Activated T-cell treated with anti-CD3 and anti-CD28 coated beads, Interleukin-2, amount 50 U/mL, for 24 hours (primary cell): ENCODE measurements around the gene BSPRY.

ENCODE experiments used
- DNase-seq: peaks from one replicate; pipeline ENCODE4 v3.0.0-alpha.2; 2020
- H3K27ac Mint-ChIP-seq: 2 replicates; pipeline ENCODE4 v1.8.0; 2020; ENCODE audit warnings: mild to moderate bottlenecking, mixed read lengths
- H3K27me3 Mint-ChIP-seq: 2 replicates; pipeline ENCODE4 v1.8.0; 2020; ENCODE audit warnings: mixed read lengths
- H3K36me3 Mint-ChIP-seq: 2 replicates; pipeline ENCODE4 v1.8.0; 2020; ENCODE audit warnings: low read depth, mixed read lengths
- H3K4me1 Mint-ChIP-seq: 2 replicates; pipeline ENCODE4 v1.8.0; 2020; ENCODE audit warnings: low read depth, mixed read lengths
- H3K4me3 Mint-ChIP-seq: 2 replicates; pipeline ENCODE4 v1.8.0; 2020; ENCODE audit warnings: mild to moderate bottlenecking, moderate library complexity, mixed read lengths
- H3K9me3 Mint-ChIP-seq: 2 replicates; pipeline ENCODE4 v1.8.0; 2020; ENCODE audit warnings: mixed read lengths

The BSPRY gene

GRCh38 chr9:113409883-113410206, 60.5 kb downstream of the BSPRY start:
- H3K27ac Mint-ChIP-seq = peak overlapping the region; percentile 99
- H3K27me3 Mint-ChIP-seq = no peaks in the 10 kb centered on the region
- H3K9me3 Mint-ChIP-seq = no peaks in the 10 kb centered on the region
- H3K36me3 Mint-ChIP-seq = peaks cover 49% of the 10 kb centered on the region
- no peak for DNase-seq
- peaks cover 37% of the 10 kb centered on the region for H3K4me1 Mint-ChIP-seq
- H3K4me3 Mint-ChIP-seq = peak overlapping the region; percentile 94

GRCh38 chr9:113410207-113410864, 61.0 kb downstream of the BSPRY start, which contains the start of the genes C9orf43 and POLE3:
C9orf43 (plus strand) TSS chr9:113410747; CDS start chr9:113413494, 2,747 bp downstream.
POLE3 (minus strand) TSS chr9:113410675; CDS start chr9:113410293, 382 bp downstream.
- H3K27me3 Mint-ChIP-seq = no peaks in the 10 kb centered on the region
- H3K4me1 Mint-ChIP-seq = peaks cover 37% of the 10 kb centered on the region
- peaks cover 49% of the 10 kb centered on the region for H3K36me3 Mint-ChIP-seq
- H3K9me3 Mint-ChIP-seq = no peaks in the 10 kb centered on the region
- peak within 1 kb of the TSS; percentile 99 for H3K27ac Mint-ChIP-seq
- peak within 1 kb of the TSS; percentile 94 for H3K4me3 Mint-ChIP-seq
- peak; percentile 98 for DNase-seq

- no peak overlapping the region for H3K4me3 Mint-ChIP-seq
These were observed 66.9 kb downstream of the BSPRY start for GRCh38 chr9:113416149-113416721.

GRCh38 chr9:113417370-113417769, 68.0 kb downstream of the BSPRY start:
- Mint-ChIP-seq H3K9me3 (no peaks in the 10 kb centered on the region), H3K4me3 (no peak overlapping the region), H3K4me1 (no peaks in the 10 kb centered on the region), H3K36me3 (no peaks in the 10 kb centered on the region), H3K27me3 (no peaks in the 10 kb centered on the region), H3K27ac (no peak overlapping the region)
- DNase-seq = no peak

More at GRCh38 chr9:113416149-113416721, 66.9 kb downstream of the BSPRY start:
- Mint-ChIP-seq H3K36me3 (no peaks in the 10 kb centered on the region), H3K27me3 (no peaks in the 10 kb centered on the region), H3K27ac (no peak overlapping the region), H3K9me3 (no peaks in the 10 kb centered on the region), H3K4me1 (peaks cover 6% of the 10 kb centered on the region)
- no peak for DNase-seq
